Measurements from ENCODE around the gene LCT.

Gene LCT

DNA sequence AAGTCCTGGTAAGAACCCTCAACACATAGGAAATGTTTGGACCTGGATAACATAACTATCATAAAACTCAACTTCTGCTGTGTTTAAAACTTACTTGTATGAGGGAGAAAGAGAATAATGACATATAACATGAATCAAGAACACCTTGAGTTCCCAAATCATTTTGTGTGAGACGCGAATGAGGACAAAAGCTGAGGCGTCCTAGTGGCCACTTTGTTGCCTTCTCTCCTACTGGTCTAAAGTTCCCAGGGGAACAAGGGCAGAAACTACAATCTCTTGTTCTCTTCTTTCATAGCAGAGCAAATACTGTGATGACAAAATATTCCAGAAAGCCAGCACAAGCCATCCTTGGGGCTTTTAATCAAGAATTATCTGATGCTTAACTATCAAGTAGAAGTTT is 8.3 kb upstream of the LCT start:
- Mint-ChIP-seq H3K4me1 (peaks cover 10% of the 10 kb centered on the region), H3K4me3 (no peak overlapping the region), H3K9me3 (no peaks in the 10 kb centered on the region), H3K36me3 (peaks cover 35% of the 10 kb centered on the region), H3K27me3 (no peaks in the 10 kb centered on the region), H3K27ac (no peak overlapping the region)

DNA sequence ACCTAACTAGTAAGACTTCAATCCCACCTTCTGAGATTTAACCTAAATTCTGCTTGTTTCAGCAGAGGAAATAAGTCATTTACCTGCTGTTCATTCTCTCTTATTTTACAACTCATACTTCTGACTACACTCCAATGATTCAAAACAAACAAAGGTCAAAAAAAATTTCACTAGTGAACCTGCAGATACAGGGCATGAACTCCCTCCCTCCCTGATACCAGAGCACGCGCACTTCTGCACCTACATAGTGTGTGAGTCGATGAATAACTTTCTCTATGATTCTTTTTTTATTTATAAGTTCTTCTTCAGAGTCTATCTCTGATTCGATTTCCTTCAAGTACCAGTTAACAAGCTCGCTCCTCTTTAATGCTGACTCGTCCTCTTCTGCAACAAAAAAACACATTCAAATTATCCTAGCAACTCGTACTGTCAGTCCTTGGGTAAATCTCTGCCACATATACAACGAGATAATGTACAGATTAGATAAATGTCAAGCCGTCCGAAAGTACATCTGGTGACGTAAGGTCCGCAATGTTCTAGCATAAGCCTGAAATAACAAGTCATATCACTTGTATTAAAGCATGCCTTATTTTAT is 7.4 kb upstream of the LCT start:
- Mint-ChIP-seq H3K9me3 (no peaks in the 10 kb centered on the region), H3K27ac (no peak overlapping the region), H3K4me1 (peaks cover 13% of the 10 kb centered on the region), H3K4me3 (no peak overlapping the region), H3K36me3 (peaks cover 31% of the 10 kb centered on the region), H3K27me3 (no peaks in the 10 kb centered on the region)

DNA sequence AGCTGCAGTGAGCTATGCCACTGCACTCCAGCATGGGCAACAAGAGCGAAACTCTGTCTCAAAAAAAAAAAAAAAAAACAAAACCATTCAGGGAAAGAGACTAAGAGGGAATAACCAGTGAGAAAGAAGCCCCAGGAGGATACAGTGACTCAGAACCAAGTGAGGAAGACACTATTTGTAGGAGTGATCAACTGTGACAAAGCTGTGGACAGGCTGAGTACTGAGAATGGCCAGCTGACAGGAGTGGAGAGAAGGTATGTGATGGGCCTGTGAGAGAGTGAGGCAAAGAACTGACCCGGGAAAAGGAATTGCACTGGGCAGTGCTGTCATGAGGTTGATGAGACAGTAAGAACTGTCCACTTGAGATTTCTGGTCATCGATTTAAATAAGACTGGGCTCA is 6.7 kb upstream of the LCT start:
- no peaks in the 10 kb centered on the region for H3K9me3 Mint-ChIP-seq
- no peak overlapping the region for H3K4me3 Mint-ChIP-seq
- H3K36me3 Mint-ChIP-seq, result peaks cover 27% of the 10 kb centered on the region
- peaks cover 13% of the 10 kb centered on the region for H3K4me1 Mint-ChIP-seq
- H3K27me3 Mint-ChIP-seq, result no peaks in the 10 kb centered on the region
- H3K27ac Mint-ChIP-seq, result no peak overlapping the region

DNA sequence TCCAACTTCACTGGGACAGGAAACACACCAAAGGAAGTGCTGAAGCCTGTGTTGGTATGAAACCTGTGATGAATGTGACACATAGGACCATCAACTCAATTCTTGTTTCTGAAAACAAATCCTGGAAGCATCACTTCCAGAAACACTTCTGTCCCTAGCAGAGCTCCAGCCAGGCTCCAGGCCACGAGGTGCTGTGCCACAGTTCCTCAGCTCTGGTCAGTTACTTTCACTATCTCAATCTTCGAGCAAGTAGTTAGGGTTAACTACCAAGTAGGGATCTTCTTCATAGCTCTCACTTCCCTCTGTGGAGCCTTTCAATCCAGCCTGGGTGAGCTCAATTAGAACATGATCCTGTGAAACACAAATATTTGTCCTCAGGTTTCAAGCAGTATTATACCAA is 3.6 kb upstream of the LCT start:
- no peak overlapping the region for H3K4me3 Mint-ChIP-seq
- H3K4me1 Mint-ChIP-seq, result peaks cover 19% of the 10 kb centered on the region
- H3K27ac Mint-ChIP-seq, result peak overlapping the region; percentile 32
- H3K36me3 Mint-ChIP-seq, result peaks cover 19% of the 10 kb centered on the region
- H3K9me3 Mint-ChIP-seq, result no peaks in the 10 kb centered on the region
- no peaks in the 10 kb centered on the region for H3K27me3 Mint-ChIP-seq

DNA sequence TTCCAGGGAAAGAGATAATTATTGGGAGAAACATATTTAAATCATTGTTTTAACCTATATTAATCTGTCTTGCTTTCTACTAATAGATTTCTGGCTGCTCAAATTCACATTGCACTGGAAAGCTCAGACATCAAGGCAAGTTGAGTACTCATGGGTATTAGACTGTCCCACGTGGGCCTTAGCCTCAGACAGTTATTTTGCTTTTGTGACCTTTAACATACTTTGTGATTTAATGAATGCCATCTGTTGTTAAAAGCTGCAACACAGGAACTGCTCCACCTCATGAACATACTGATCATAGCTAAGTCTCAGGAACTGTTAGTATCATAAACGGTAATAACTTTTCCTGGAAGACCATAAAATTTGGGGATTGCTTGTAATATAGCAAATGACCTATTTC is 2.7 kb upstream of the LCT start:
- Mint-ChIP-seq H3K9me3 (no peaks in the 10 kb centered on the region), H3K4me3 (no peak overlapping the region), H3K4me1 (peaks cover 20% of the 10 kb centered on the region), H3K27ac (peak overlapping the region; percentile 67), H3K36me3 (peaks cover 19% of the 10 kb centered on the region), H3K27me3 (no peaks in the 10 kb centered on the region)

DNA sequence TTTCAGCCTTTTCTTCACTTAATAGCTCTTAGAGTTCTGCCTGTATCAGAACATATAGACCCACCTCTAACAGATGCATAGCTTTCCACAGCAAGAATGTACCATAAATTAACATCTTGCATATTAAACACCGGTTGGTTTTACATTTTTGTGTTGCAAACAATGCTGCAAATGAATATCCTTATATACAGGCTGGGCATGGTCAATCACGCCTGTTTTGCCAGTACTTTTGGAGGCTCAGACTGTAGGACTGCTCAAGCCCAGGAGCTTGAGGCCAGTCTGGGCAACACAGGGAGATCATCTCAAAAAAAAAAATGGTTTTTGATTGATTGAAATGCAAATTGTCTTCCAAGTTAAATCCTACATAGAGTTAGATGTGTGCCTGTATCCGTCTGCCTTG is 1.5 kb upstream of the LCT start:
- Mint-ChIP-seq H3K27ac (no peak overlapping the region), H3K27me3 (no peaks in the 10 kb centered on the region), H3K36me3 (peaks cover 15% of the 10 kb centered on the region), H3K4me3 (no peak overlapping the region), H3K4me1 (peaks cover 20% of the 10 kb centered on the region), H3K9me3 (no peaks in the 10 kb centered on the region)

DNA sequence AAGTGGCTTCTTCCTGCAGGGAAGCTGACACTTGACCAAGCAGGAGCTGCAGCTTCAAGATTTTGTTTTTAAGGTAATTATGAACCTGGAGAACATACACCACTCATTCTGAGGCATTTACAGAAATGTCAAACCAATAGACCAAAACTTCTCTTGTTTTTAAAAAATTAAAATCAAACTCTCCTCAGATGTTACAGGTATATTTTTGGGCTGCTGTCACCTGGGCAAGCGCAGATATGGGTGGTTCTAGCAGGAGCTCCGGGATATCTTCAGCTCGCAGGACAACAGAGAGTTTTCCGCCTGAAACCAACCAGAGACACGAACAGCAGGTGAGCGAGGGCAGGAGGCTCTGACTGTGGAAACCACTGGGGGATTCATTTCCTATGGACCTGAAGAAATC is 4.1 kb downstream of the LCT start:
- no peaks in the 10 kb centered on the region for H3K9me3 Mint-ChIP-seq
- no peak overlapping the region for H3K27ac Mint-ChIP-seq
- peaks cover 1% of the 10 kb centered on the region for H3K36me3 Mint-ChIP-seq
- no peak overlapping the region for H3K4me3 Mint-ChIP-seq
- H3K4me1 Mint-ChIP-seq, result peaks cover 7% of the 10 kb centered on the region
- no peaks in the 10 kb centered on the region for H3K27me3 Mint-ChIP-seq

DNA sequence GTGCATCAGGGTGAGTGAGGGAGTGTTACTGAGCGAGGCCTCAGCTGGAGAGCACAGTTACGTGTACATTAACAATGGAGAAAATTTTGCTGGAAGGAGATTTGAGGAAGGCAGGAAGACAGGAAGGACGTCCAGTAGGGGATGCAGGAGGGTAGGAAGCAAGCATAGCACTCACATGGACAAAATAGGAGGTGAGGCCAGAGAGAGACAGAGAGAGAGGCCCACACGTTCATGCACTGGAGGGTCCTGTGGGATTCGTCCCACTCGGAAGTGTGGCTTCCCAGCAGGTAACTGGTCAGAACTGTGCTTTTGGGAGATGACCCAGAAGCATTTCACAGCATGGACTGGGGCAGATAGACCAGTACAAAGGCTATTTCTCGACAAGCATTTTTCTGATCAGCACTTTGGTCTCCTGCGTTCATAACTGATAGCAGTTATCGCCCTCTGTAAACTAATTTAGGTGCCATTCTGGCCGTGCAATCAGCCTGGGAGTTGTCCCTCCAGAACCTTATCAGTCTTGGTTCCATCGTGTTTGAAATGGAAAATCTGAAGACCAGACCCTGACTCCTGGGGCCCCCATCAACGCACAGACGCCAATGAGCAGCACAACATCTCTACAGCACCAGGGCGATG is 5.7 kb downstream of the LCT start:
- H3K27ac Mint-ChIP-seq, result no peak overlapping the region
- H3K9me3 Mint-ChIP-seq, result no peaks in the 10 kb centered on the region
- peaks cover 5% of the 10 kb centered on the region for H3K4me1 Mint-ChIP-seq
- H3K36me3 Mint-ChIP-seq, result peaks cover 1% of the 10 kb centered on the region
- H3K27me3 Mint-ChIP-seq, result no peaks in the 10 kb centered on the region
- no peak overlapping the region for H3K4me3 Mint-ChIP-seq

DNA sequence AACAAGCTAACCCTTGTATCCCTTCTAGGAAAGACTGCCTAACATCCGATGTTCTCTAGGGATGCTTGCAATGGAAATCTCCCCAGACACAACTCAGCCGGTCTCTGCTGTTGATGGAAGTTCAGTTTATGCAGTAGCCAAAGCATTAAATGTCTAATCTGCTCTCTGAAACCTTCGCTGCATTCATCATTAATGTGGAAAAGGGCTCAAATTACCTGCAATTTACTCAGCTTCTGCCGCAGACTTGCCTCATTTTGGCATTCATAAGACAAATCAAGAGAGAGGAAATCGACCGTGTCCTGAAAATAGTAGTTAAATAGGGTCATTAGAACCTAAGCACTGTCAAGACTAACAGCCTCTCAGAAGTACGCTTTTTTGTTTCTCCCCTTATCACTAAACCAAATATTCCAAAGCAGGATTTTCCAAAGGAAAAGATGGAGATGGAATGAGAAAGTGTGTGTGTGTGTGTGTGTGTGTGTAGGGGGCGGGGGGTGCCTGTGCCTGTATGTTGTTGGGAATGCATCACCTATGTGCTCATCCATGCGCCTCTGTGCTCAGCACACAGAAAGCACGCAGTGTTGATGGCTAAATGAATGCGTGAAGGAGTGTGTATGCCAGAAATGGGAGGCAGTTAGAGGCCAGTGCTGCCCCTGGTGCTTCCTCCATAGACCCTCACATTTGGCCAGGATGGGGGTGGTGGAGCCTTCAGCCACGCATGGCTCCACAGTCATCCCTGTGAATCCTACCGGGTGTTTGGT is 7.4 kb downstream of the LCT start:
- Mint-ChIP-seq H3K9me3 (no peaks in the 10 kb centered on the region), H3K4me3 (no peak overlapping the region), H3K27me3 (no peaks in the 10 kb centered on the region), H3K27ac (no peak overlapping the region), H3K4me1 (no peaks in the 10 kb centered on the region), H3K36me3 (peaks cover 1% of the 10 kb centered on the region)

DNA sequence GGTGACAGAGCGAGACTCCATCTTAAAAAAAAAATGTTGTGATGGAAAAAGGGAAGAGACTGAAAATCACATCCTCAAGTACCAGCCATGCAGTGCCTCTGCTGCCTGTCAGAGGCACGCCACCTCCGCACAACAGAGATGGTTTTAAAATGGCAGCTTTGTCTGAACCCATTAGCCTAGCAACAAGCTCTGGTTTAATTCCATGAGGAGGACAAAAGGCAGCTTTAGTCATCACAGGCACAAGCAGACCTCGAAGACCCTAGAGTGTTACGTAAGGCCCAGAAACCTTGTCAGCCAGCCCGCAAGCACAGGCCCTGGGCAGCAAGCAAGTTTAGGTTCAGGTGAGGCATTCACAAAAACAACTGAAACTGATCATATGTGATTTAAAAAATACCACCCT is 10.4 kb downstream of the LCT start:
- peaks cover 5% of the 10 kb centered on the region for H3K36me3 Mint-ChIP-seq
- H3K27ac Mint-ChIP-seq, result no peak overlapping the region
- H3K4me1 Mint-ChIP-seq, result peaks cover 2% of the 10 kb centered on the region
- no peaks in the 10 kb centered on the region for H3K27me3 Mint-ChIP-seq
- no peaks in the 10 kb centered on the region for H3K9me3 Mint-ChIP-seq
- no peak overlapping the region for H3K4me3 Mint-ChIP-seq

DNA sequence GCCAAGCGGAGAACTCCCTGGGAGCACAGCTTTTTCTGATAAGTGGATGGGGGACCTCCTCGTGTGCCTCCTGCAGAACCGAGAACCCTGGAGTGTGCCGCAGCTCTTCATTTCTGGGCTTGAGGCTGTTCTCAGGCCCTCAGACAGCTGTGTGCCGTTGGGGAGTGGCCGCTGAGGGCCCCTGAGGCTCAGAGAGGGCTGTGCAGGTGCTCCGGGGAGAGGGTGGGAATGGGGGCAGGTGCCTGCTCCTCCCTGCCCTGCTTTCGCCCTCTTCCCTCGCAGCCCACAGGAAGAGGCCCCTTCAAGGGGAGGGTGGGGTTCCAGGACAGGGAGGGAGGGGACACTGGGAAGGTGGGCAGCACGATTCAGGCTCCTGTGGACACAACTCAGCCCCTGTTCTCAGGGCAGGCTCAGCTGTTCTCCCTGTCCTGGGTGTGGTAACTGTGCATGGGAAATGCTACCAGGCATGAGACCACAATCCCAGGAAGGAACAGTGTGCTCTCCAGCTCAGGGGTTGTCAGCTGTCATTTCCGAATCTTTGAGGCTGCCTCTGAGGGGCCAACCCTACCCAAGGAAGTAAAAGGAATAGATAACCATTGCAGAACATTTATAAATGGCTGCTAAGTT is 11.3 kb downstream of the LCT start:
- Mint-ChIP-seq H3K4me3 (no peak overlapping the region), H3K27me3 (no peaks in the 10 kb centered on the region), H3K9me3 (no peaks in the 10 kb centered on the region), H3K4me1 (peaks cover 10% of the 10 kb centered on the region), H3K36me3 (peaks cover 5% of the 10 kb centered on the region), H3K27ac (no peak overlapping the region)

DNA sequence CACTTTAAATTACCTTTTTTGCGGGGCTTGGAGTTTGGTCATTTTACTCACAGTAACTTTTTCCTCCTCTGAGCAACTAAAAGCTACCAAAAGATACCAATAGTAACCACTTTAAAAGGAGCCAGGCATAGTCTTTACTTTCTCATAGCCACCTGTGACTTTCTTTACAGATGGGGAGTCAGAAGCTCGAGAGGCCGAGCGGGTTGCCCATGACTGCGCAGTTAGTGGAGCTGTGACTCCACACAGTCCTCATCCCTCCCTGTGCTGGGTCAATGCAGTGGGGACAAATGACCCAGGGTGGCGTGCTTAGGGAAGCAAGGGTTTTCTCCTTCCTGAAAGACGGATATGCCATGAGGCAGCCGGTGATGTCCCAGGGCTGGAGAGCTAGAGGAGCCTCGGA is 11.9 kb downstream of the LCT start:
- Mint-ChIP-seq H3K4me3 (no peak overlapping the region), H3K36me3 (peaks cover 5% of the 10 kb centered on the region), H3K4me1 (peaks cover 15% of the 10 kb centered on the region), H3K27ac (no peak overlapping the region), H3K9me3 (no peaks in the 10 kb centered on the region), H3K27me3 (no peaks in the 10 kb centered on the region)

DNA sequence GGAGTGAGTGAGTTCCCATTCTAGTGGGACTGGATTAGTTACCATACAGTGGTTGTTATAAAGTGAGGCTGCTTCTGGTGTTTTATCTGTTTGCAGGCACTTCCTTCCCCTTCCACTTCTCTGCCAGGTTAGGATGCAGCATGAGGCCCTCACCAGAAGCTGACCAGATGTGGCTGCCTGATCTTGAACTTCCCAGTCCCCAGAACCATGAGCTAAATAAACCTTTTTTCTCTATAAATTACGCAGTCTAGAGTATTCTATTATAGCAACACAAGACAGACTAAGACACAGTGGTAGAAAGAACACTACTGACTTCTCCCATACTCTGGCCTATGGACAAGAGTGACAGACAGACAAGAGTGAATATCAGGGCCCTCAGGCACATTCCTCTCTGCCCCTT is 14.1 kb downstream of the LCT start:
- Mint-ChIP-seq H3K27ac (no peak overlapping the region), H3K4me3 (no peak overlapping the region), H3K9me3 (no peaks in the 10 kb centered on the region), H3K36me3 (peaks cover 5% of the 10 kb centered on the region), H3K4me1 (peaks cover 30% of the 10 kb centered on the region), H3K27me3 (no peaks in the 10 kb centered on the region)

DNA sequence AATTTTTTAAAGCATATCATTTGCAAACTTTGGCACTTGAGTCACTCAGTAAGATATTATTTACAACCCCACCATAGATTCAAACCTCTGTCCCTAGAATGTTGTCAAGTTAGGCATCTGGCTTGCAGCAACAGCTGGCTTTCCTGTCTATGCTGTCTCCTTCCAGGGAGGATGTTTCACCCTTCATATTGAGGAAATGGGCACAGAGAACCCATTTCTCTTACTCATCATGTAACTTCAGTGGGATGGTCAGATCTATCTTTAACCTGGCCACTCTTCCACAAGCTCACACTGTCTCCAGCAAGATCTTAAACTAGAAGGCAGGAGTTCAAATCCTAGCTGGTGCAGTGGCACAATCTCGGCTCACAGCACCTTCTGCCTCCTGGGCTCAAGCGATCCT is 15.8 kb downstream of the LCT start:
- Mint-ChIP-seq H3K4me3 (peak overlapping the region; percentile 39), H3K4me1 (peaks cover 35% of the 10 kb centered on the region), H3K36me3 (peaks cover 5% of the 10 kb centered on the region), H3K27me3 (no peaks in the 10 kb centered on the region), H3K27ac (no peak overlapping the region), H3K9me3 (no peaks in the 10 kb centered on the region)

DNA sequence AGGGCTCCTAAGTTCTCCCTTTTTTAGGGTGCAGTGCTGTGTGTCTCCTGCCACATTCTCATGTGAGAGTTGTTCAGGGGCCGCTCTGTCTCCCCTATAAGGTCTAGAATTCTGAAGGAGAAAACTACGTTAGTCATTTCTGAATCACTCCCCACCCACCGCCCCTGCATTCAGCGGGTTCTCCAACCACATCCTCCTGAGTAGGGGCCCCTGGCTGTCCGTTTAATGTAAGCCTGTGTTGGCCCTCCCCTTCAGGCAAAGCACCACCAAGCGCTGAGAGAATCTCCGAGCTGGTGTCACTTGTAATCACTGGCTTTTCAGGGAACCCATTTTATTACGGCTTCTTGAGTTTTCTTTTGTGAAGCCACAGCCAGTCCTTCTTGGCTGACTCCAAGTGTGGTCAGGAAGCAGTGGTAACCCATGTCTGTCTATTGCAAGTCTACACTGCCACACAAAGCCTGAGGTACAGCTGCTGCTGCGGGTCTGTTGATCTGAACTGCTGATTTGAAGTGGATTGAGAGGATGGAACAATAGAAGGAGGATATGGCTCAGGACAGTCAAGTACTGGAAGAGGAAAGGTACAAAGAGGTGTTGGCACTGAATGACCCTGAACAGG is 16.9 kb downstream of the LCT start:
- H3K4me3 Mint-ChIP-seq, result peak overlapping the region; percentile 79
- no peaks in the 10 kb centered on the region for H3K27me3 Mint-ChIP-seq
- H3K9me3 Mint-ChIP-seq, result no peaks in the 10 kb centered on the region
- H3K4me1 Mint-ChIP-seq, result peaks cover 46% of the 10 kb centered on the region
- H3K36me3 Mint-ChIP-seq, result peaks cover 5% of the 10 kb centered on the region
- H3K27ac Mint-ChIP-seq, result peak overlapping the region; percentile 80
